Esophagus muscularis mucosa (tissue), 3 donors: ENCODE results near the gene TIMP2.

Experiments used
- CTCF ChIP-seq, 3 experiments: fragments of 200-600 bp in 2 of 3; fragments of 450-650 bp in 1 of 3; sonication (generic) in 2 of 3; IDR thresholded peaks; one replicate each; pipeline ENCODE4 v1.5.1; 2017 to 2019; ENCODE audit warnings: antibody characterized with exemption in 3 of 3, mild to moderate bottlenecking in 2 of 3, moderate library complexity in 1 of 3
- POLR2A ChIP-seq: fragments of 450-650 bp; IDR thresholded peaks from one replicate; pipeline ENCODE4 v1.6.1; 2017; ENCODE audit warnings: antibody characterized with exemption, moderate library complexity, mild to moderate bottlenecking, low read depth

GRCh38 chr17:78854508-78854907, 70.7 kb downstream of the TIMP2 start:
- TF ChIP-seq CTCF (IDR thresholded peaks at IDR 0.05) (no peak), POLR2A (no peak)
